ENCODE data around the gene LDLRAD1.
A peak's percentile ranks its signal among the peaks of the same experiment; 100 is the strongest.
"Not testable (repeated sequence)": the region's sequence is repeated elsewhere in the genome, so short reads cannot be mapped to it uniquely, and the experiment has no call there.

Gene LDLRAD1

GRCh38 chr1:53992085-53992874, 25.7 kb downstream of the LDLRAD1 start:
- no peak for DNase-seq (ENCODE audit: low spot score)

GRCh38 chr1:53987880-53988279, 30.1 kb downstream of the LDLRAD1 start:
- no peak for DNase-seq (ENCODE audit: low spot score)

GRCh38 chr1:53986458-53986857, 31.5 kb downstream of the LDLRAD1 start:
- no peak for DNase-seq (ENCODE audit: low spot score)

GRCh38 chr1:53984726-53985125, 33.3 kb downstream of the LDLRAD1 start:
- DNase-seq (ENCODE audit: low spot score) = no peak

- no peak for DNase-seq (ENCODE audit: low spot score)
These were observed 35.3 kb downstream of the LDLRAD1 start for GRCh38 chr1:53982763-53983104.

GRCh38 chr1:53982034-53982762, 35.8 kb downstream of the LDLRAD1 start:
- DNase-seq (ENCODE audit: low spot score) = no peak

- DNase-seq (ENCODE audit: low spot score) = no peak
These were observed 36.8 kb downstream of the LDLRAD1 start for GRCh38 chr1:53981220-53981619.

GRCh38 chr1:53979712-53980450, 38.1 kb downstream of the LDLRAD1 start:
- DNase-seq (ENCODE audit: low spot score) = no peak

- DNase-seq (ENCODE audit: low spot score) = no peak
These were observed 42.1 kb downstream of the LDLRAD1 start for GRCh38 chr1:53975861-53976260.

GRCh38 chr1:53971718-53972117, 46.3 kb downstream of the LDLRAD1 start:
- DNase-seq (ENCODE audit: low spot score) = no peak

- not testable (repeated sequence) for DNase-seq (ENCODE audit: low spot score)
These were observed 48.7 kb downstream of the LDLRAD1 start for GRCh38 chr1:53969323-53969722.

- DNase-seq (ENCODE audit: low spot score) = no peak
These were observed 49.9 kb downstream of the LDLRAD1 start for GRCh38 chr1:53968125-53968513.

- DNase-seq (ENCODE audit: low spot score) = no peak
These were observed 50.4 kb downstream of the LDLRAD1 start for GRCh38 chr1:53967409-53968124.

GRCh38 chr1:53966794-53967193, 51.2 kb downstream of the LDLRAD1 start:
- DNase-seq (ENCODE audit: low spot score) = no peak

GRCh38 chr1:53964109-53964508, 53.9 kb downstream of the LDLRAD1 start:
- DNase-seq (ENCODE audit: low spot score) = no peak

GRCh38 chr1:53963460-53963859, 54.5 kb downstream of the LDLRAD1 start:
- no peak for DNase-seq (ENCODE audit: low spot score)

GRCh38 chr1:53962395-53962794, 55.6 kb downstream of the LDLRAD1 start:
- DNase-seq (ENCODE audit: low spot score) = no peak

GRCh38 chr1:53959664-53960250, 58.2 kb downstream of the LDLRAD1 start:
- DNase-seq (ENCODE audit: low spot score) = peak; percentile 8
